HS-5 (cell line): ENCODE data around the gene SMC4.
"Not testable (repeated sequence)": the region's sequence is repeated elsewhere in the genome, so short reads cannot be mapped to it uniquely, and the experiment has no call there.

Source experiments
- DNase-seq: peaks from one replicate; pipeline ENCODE4 v3.0.0-alpha.2; 2012; ENCODE audit warnings: low read depth

SMC4 gene

DNA sequence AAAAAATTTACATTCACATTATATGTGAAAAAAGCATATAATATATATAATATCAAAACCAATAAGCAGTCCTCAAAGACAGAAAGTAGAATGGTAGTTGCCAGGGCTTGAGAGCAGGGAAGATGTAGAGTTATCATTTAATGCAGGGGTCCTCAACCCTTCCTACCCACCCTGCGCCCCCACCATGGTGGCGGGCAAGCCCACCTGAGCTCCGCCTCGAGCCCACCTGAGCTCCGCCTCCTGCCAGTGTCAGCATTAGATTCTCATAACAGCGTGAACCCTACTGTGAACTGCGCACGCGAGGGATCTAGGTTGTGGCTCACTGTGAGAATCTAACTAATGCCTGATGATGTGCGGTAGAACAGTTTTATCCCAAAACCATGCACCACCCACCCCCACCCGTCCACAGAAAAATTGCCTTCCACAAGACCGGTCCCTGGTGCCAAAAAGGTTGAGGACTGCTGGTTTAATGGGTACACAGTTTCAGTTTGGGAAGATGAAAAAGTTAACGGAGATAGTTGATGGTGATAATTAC is 47.1 kb downstream of the SMC4 start:
- DNase-seq = no peak

GRCh38 chr3:160447544-160447943 is 48.1 kb downstream of the SMC4 start:
- DNase-seq = peak; percentile 37

GRCh38 chr3:160448845-160449635 is 49.6 kb downstream of the SMC4 start:
- peak; percentile 56 for DNase-seq

DNA sequence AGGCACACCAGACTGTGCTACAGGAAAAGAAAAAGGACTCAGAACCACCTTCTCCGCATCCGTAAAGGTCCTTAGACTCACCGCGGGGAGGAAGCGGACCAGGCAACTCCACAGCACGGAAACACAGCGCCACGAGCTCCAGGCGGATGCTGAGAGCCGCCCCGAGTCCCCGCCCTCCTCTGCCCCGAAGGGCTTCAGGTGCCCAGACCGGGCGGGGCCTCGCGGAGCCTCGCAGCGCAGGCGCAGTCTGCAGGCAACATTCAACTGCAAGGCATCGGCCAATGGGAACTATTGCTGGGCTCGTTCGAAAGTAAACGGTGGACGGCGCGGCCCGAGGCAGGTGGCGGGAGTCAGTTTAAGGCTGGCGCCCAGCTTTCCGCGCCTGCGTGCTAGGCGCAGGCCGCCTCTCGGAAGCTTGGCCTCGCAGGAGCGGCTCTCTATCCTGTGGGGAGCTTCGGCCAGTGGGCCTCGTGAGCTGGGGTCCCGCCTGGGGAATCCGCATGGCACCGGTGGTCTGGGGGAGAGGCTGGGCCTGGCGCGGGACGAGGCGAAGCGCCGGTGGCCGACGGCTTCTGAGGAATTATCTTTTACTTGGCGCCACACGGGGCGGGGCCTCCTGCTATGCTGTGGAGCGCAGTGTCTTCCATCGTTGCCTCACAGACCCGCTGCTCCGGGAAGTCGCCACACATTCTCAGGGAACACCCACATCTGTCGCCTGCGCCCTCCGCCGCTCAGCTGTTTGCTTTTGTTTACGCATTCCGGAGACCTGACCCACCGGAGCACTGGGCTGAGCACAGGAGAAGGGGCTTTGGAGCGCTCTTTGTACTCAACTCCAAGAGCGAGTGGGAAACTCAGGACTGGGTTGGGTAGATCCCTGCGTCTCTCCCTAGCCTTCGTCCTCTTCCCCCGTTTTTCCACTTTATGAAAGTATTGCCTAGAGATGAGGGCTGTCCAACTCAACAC is 50.5 kb downstream of the SMC4 start, which contains the start of gene TRIM59:
TRIM59 (minus strand) TSS at position 151 of the 963 bp plus-strand sequence. CDS start 10,603 bp downstream, outside the sequence.
- DNase-seq = peak; percentile 94

DNA sequence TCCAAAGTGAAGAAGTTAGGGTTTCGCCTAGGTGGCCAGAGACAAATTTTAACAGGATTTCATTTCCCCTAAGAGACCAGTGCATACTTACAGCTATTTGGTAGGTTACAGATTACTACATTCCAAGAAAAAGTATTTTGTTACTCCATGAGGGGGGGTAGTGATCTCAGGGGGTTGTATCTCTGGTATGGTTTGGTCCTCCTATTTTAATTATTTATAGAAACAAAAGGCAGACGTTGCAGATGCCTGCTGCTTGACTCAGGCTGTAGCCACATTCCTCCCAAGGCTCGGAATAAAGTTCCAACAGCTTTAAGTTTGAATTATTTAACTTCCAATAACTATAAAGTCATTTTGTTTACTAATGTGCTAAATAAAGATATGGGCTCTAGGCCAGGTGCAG is 51.4 kb downstream of the SMC4 start:
- DNase-seq = peak; percentile 77

DNA sequence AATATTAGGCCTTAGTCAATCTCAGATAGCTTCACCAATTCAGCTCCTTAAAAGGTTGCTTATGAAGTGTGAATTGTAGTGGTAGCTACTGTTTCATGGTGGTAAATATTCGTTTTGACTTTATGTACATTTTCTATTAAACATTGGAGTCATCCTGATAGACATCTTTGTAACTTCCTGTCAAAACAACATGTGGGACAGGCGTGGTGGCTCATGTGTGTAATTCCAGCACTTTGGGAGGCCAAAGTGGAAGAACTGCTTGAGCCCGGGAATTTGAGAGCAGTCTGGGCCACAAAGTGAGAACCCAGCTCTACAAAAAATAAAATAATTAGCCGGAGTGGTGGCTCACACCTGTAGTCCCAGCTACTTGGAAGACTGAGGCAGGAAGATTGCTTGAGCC is 52.2 kb downstream of the SMC4 start:
- DNase-seq = no peak

DNA sequence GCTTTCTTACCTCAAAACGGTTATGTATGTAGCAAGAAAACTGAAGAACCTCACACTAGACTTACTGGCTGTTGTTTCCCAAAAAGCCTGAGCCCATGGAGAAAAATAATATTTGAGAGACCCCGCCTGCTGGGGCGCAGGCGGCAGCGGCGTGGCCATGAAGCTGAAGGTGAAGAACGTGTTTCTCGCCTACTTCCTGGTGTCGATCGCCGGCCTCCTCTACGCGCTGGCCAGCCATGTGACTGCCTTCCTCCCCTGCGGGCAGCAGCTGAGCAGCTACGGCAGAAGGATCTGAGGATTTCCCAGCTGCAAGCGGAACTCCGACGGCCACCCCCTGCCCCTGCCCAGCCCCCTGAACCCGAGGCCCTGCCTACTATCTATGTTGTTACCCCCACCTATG is 52.8 kb downstream of the SMC4 start:
- DNase-seq = not testable (repeated sequence)

DNA sequence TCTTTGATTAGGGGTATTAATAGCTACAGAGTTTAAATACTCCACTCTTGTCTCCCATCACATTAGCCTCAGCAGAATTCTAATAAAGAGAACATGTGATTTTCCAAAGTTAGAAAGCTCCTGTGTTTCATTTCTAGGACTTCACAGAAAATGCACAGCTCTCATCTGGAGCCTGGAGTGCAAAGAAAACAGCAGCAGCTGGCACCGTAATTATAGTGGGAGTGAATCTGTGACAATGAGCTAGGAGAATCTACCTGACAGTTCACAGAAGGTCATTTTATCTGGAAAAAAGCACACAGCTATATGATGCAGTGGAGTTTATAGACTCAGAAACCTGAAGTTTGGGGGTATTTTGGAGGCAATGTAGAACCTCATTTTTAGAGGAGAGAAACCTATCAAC is 55.5 kb downstream of the SMC4 start:
- DNase-seq = no peak

DNA sequence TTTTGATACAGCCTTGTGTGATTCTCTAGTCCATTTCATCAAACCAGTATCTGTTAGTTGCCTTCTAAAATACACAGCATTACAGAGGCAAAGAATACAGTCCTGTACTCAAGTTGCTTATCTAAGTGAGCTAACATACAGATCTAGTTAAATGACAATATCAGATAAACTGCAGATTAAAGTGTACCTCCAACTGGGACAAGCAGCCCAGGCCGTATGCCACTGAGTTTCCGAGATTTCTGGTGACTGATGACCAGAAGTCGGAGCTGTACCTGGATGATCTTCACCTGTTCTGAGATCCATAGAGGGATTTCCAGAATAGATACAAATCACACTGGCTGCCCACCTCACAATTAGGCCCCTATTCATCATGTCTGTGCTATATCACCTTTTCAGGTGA is 56.4 kb downstream of the SMC4 start:
- no peak for DNase-seq

DNA sequence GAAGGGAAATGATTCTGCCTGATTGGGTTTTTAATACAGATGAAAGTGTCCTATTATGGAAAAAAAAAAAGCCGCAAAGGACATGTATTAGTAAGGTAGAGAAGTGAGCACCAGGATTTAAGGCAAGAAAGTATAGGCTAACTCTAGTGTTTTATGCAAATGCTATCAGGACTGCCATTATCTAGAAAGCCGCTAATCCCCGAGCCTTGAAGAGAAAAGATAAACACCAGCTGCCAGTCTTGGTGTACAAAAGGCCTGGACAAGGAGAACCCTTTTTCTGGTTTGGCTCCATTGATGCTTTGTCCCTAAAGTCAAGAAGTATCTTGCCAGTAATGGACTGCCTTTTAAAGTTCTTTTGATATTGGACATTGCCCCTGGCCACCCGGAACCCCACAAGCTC is 58.7 kb downstream of the SMC4 start:
- no peak for DNase-seq

- no peak for DNase-seq
Observed at GRCh38 chr3:160459450-160459970, 60.1 kb downstream of the SMC4 start.

- DNase-seq = no peak
Observed at GRCh38 chr3:160460033-160460432, 60.6 kb downstream of the SMC4 start.

GRCh38 chr3:160464321-160464720 is 64.9 kb downstream of the SMC4 start:
- no peak for DNase-seq

DNA sequence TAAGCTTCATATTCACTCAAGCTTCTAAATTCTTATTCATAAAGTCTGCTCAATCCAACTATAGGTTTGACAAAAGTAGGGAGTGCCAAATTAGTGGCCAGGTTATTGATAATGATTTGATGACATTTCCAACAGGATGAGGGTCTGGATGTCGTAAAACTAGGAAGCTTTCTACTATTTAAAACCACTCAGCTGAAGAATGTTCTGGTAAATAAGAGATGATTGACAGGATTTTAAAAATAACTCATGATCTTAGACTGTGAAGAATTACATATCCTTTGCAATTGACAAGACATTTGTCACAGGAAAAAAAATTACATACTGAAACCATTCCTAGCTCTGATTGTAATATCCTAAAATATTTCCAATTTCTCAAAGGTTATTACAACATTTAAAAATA is 65.5 kb downstream of the SMC4 start:
- DNase-seq = no peak

DNA sequence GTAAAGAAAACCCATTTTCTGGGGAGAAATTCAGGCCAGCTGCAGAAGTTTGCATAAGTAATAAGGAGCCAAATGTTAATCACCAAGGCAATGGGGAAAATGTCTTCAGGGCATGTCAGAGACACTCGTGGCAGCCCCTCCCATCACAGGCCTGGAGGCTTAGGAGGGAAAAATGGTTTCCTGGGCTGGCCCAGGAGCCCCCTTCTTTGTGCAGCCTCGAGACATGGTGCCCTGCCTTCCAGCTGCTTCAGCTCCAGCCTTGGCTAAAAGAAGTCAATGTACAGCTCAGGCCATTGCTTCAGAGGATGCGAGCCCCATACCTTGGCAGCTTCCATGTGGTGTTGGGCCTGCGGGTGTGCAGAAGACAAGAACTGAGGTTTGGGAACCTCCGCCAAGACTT is 70.7 kb downstream of the SMC4 start:
- DNase-seq = no peak

DNA sequence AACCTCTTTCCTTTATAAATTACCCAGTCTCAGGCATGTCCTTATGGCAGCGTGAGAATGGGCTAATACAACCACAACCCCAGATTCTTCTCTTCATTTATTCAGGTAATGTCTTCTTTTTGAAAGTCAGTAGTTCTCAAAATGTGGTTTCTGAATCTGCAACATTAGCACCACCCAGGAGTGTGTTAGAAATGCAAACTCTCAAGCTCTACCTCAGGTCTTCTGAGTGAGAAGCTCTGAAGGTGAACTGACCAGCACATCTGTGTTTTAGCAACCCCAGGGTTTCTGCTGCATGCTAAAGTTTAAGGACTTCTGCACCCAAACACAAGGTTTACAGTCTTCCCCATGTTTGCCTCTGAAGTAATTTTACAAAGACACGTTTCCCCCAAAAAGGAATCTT is 72.4 kb downstream of the SMC4 start:
- no peak for DNase-seq

DNA sequence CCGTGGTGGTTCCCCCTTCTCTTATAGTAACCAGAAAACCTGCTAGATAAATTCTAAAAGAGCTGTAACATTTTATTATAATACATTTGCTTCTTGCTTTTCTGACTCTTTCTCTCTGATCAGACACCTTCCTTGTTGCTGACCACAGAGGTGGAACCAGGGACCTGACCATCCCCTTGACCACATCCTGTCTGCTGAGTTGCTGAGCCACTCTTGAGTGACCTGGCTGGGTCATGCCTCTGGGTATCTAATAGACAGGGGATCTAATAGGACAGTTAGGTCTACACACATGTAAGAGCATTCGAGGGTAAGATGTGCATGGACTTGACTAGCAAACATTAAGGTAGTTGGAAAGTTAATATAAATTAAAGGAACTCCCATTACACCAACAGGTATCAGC is 72.9 kb downstream of the SMC4 start:
- no peak for DNase-seq

DNA sequence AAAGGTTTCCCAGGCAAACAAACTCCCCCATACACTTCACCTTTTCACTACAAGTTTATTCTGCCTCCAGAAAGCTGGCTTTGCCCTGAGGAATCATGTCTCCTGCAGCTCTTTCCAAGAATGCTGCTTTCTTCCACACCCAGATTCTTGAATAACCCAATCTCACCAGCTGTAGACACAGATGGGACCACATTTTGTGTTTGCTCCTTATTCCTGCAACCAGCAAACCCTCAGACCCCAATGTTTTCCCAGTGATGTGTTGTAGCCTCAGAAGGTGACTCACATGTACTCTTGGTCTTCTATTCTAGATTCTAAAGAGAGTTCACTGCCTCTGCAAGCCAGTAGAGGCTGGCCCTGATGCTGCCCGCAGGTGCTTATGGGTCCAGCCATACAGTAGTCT is 73.8 kb downstream of the SMC4 start:
- DNase-seq = no peak

- peak; percentile 94 for DNase-seq
Observed at GRCh38 chr3:160473978-160474377, 74.5 kb downstream of the SMC4 start.

- DNase-seq = no peak
Observed at GRCh38 chr3:160474416-160474838, 75.0 kb downstream of the SMC4 start.

GRCh38 chr3:160475153-160475552 is 75.7 kb downstream of the SMC4 start:
- no peak for DNase-seq

- DNase-seq = no peak
Observed at GRCh38 chr3:160475884-160476283, 76.4 kb downstream of the SMC4 start.
